ENCODE results near the gene TSPYL4. TPM values are rescaled to one million over a fixed set of nuclear protein-coding genes. Genes with fewer than 3 reads are reported as not detected.

The TSPYL4 gene
- 4.9 and 14.4 TPM in 2 replicates for total RNA-seq (ENCODE audit: low replicate concordance)

GRCh38 chr6:116253505-116254296 is at the start of gene TSPYL4:
TSS of gene TSPYL4 (minus strand) at chr6:116254075. CDS start at chr6:116254008, 67 bp downstream.

DNA sequence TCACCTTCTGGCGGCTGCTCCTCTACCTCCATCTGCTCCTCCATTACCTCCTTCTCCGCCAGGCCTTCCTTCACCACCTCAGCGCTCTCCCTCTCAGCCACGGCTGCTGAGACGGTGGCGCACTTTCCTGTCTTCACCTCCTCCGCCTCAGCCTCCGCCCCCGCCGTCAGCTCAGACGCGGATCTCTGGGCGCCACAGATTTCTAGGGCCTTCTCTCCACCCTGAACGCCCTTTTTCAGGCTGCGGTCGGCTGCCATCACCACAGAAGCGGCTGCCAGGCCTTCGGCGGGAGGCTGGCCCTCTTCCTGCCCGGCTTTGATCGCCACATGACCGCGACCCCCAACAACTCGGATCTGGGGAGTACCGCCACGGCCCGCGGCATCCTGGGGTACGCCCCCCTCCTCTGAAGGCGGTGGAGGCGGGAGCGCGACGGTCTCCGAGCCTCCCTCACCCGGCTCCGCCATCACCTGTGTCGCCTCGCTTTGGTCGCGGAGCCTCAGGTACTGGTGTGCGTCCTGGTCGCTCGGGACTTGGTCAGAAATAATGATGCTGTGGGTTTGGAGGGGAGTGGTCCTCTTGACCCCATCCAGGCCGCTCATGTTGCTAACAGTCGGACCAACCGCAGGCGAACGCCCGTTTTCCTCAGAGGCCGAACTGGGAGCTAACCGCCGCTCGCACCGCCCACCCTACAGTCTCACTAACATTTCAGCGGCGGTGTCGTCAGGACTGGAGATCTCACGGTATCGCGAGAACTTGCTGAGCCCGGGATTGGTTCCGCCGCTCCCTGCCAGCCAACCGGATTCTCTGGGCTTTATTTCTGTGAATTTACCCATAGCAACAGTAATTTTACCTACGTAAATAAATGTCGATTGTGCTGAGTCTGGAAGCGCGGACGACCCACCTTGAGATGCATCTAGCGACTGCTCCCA is 25.6 kb upstream of the TSPYL4 start, which contains the start of gene TSPYL1:
TSS of gene TSPYL1 (minus strand) at position 699 of the 929 bp plus-strand sequence. CDS start at position 599, 100 bp downstream.

Other genes starting within 250 kb of the TSPYL4 start
- gene FRK, start 193.2 kb downstream of the TSPYL4 start, total RNA-seq (ENCODE audit: low replicate concordance), result 0.47 and 2.0 TPM in 2 replicates
- 6.0 and 6.4 TPM in 2 replicates for gene NT5DC1, start 153.2 kb downstream of the TSPYL4 start, total RNA-seq (ENCODE audit: low replicate concordance)
- under 0.01 and 1.1 TPM in 2 replicates for gene COL10A1, start 127.9 kb downstream of the TSPYL4 start, total RNA-seq (ENCODE audit: low replicate concordance)
- gene TSPYL1, start 25.9 kb upstream of the TSPYL4 start, total RNA-seq (ENCODE audit: low replicate concordance), result 91.0 and 108 TPM in 2 replicates
- 67.0 and 92.2 TPM in 2 replicates for gene DSE, start 116.9 kb upstream of the TSPYL4 start, total RNA-seq (ENCODE audit: low replicate concordance)
- 0.23 and 0.90 TPM in 2 replicates for gene CALHM6, start 207.3 kb upstream of the TSPYL4 start, total RNA-seq (ENCODE audit: low replicate concordance)

Data from smooth muscle cell of the coronary artery (primary cell).